Osteocyte (in vitro differentiated cells): ENCODE measurements around the gene MPRIP. TPM values are rescaled to one million over a fixed set of nuclear protein-coding genes. Genes with fewer than 3 reads are reported as not detected.

ENCODE experiments used
- DNase-seq: peaks from one replicate; pipeline ENCODE4 v3.0.0; 2021; ENCODE audit warnings: mixed read lengths; ENCODE audit not compliant: unreplicated experiment; ENCODE audit errors: extremely low spot score
- H3K27ac Mint-ChIP-seq: one replicate; pipeline ENCODE4 v1.8.0; 2021; ENCODE audit warnings: mild to moderate bottlenecking, mixed read lengths; ENCODE audit not compliant: unreplicated experiment
- H3K27me3 Mint-ChIP-seq: one replicate; pipeline ENCODE4 v1.8.0; 2021; ENCODE audit warnings: mixed read lengths; ENCODE audit not compliant: unreplicated experiment
- H3K36me3 Mint-ChIP-seq: one replicate; pipeline ENCODE4 v1.8.0; 2021; ENCODE audit warnings: mixed read lengths; ENCODE audit not compliant: unreplicated experiment
- H3K4me1 Mint-ChIP-seq: one replicate; pipeline ENCODE4 v1.8.0; 2021; ENCODE audit warnings: mixed read lengths; ENCODE audit not compliant: unreplicated experiment
- H3K4me3 Mint-ChIP-seq: one replicate; pipeline ENCODE4 v1.8.0; 2021; ENCODE audit warnings: mild to moderate bottlenecking, moderate library complexity, mixed read lengths; ENCODE audit not compliant: unreplicated experiment
- H3K9me3 Mint-ChIP-seq: one replicate; pipeline ENCODE4 v1.8.0; 2021; ENCODE audit warnings: mixed read lengths; ENCODE audit not compliant: unreplicated experiment
- total RNA-seq: library from RNA; stranded (reverse); gene quantifications from 2 replicates; pipeline ENCODE4 v1.2.1, GENCODE V29; 2021
- TF ChIP-seq, protein P1 (sequence below): fragments of 200-600 bp; sonication (generic); IDR thresholded peaks from 2 replicates; pipeline ENCODE4 v1.5.0; 2021; ENCODE audit warnings: antibody characterized with exemption, mild to moderate bottlenecking, moderate library complexity

The MPRIP gene
- total RNA-seq, 1 donor from 2014 or later = 206 TPM

DNA sequence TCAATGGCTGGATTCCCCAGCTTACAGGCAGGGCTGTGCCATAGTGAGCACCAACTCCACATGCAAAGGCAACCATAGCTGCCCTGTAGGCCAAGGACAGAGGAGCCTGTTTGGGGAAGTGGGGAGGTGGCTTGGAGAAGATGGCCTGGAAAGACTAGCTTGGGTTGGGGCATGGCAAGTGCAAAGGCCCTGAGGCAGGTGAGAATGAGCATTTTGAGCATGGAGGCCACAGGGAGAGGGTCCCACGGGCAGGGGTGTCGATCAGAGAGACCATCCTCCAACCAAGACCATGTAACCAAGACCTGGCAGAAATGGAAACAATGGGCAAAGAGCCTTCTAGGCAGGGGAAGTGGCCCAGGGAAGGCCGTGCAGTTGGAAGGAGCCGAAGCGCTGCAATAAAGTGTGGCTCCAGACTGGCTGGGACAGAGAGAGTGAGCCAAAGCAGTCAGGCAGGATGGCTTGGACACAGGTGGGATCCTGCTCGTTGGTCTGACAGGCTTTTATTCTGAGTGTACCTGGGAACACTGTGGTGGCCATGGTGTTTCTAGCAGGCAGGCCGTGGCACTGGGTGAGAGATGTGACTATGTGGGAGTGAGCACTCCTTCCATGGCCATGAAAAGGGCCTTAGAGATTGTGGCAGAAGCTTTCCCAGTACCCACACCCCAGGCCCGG, 24.8 kb upstream of the MPRIP start:
- Mint-ChIP-seq H3K4me3 (no peak overlapping the region), H3K27me3 (peaks cover 5% of the 10 kb centered on the region), H3K27ac (no peak overlapping the region), H3K4me1 (peaks cover 31% of the 10 kb centered on the region), H3K9me3 (no peaks in the 10 kb centered on the region), H3K36me3 (no peaks in the 10 kb centered on the region)
- DNase-seq = no peak
- TF ChIP-seq, protein P1, sequence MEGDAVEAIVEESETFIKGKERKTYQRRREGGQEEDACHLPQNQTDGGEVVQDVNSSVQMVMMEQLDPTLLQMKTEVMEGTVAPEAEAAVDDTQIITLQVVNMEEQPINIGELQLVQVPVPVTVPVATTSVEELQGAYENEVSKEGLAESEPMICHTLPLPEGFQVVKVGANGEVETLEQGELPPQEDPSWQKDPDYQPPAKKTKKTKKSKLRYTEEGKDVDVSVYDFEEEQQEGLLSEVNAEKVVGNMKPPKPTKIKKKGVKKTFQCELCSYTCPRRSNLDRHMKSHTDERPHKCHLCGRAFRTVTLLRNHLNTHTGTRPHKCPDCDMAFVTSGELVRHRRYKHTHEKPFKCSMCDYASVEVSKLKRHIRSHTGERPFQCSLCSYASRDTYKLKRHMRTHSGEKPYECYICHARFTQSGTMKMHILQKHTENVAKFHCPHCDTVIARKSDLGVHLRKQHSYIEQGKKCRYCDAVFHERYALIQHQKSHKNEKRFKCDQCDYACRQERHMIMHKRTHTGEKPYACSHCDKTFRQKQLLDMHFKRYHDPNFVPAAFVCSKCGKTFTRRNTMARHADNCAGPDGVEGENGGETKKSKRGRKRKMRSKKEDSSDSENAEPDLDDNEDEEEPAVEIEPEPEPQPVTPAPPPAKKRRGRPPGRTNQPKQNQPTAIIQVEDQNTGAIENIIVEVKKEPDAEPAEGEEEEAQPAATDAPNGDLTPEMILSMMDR = no peak

DNA sequence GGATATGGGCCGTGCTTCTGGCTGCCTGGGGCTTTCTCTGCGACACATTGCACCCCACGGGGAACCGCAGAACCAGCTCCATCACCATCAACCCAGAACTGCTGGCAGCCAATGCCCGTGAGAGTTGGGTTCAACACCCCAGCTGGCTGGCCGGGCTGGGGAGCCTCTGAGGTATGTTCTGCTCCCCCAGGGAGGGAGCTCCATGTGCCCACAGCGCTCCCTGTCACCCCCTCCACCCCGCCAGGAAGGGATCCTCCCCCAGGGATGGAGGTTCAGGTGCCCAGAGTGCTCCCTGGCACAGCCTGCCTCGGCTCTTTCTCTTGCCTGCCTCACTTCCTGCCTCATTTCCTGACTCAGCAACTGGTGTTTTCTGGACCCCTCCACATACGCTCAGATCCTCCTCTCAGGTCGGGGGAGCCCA, 24.2 kb upstream of the MPRIP start:
- peaks cover 31% of the 10 kb centered on the region for H3K4me1 Mint-ChIP-seq

DNA sequence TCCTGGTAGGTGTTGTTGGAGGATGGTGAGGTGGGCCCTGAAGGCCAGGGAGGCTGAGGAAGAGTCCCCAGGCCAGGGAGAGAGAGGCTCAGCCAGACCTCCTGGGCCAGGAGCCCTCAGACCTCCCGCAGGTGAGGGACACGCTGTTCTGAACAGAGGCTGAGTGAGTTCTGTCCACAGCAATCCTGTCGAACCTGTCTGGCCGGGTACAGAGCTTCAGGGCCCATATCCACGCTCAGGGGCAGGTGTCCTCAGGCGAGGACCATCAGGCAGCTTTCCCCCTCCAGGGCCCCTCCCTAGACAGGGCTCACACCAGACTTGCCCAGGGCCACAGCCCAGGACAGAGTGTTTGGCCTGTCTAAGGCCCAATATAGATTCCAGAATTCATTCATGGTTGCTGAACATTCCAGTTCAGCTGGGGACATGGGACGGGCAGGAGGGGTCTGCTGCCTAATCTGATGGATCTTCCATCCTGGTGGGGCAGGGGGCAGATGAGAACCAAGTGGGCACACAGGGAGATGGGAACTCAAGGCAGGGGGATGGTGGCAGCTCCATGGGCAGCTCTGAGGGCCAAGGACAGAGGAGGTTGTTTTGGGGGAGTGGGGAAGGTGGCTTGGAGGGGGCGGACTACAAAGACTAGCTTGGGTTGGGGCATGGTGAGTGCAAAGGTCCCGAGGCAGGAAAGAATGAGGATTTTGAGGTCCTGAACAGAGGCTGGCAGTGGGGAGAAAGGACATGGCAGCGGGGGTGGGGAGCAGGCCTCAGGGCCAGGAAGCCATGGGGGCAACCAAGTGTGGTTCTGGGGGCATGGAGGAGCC, 23.4 kb upstream of the MPRIP start:
- H3K27me3 Mint-ChIP-seq = peaks cover 5% of the 10 kb centered on the region
- no peak for DNase-seq
- H3K4me1 Mint-ChIP-seq = peaks cover 31% of the 10 kb centered on the region
- H3K4me3 Mint-ChIP-seq = no peak overlapping the region
- H3K9me3 Mint-ChIP-seq = no peaks in the 10 kb centered on the region
- H3K27ac Mint-ChIP-seq = no peak overlapping the region
- TF ChIP-seq, protein P1 = no peak
- H3K36me3 Mint-ChIP-seq = no peaks in the 10 kb centered on the region

More for the DNA sequence above, 24.2 kb upstream of the MPRIP start:
- peaks cover 5% of the 10 kb centered on the region for H3K27me3 Mint-ChIP-seq
- H3K9me3 Mint-ChIP-seq = no peaks in the 10 kb centered on the region
- no peak overlapping the region for H3K27ac Mint-ChIP-seq
- H3K4me3 Mint-ChIP-seq = no peak overlapping the region
- no peak for DNase-seq
- no peaks in the 10 kb centered on the region for H3K36me3 Mint-ChIP-seq
- TF ChIP-seq, protein P1 = no peak

DNA sequence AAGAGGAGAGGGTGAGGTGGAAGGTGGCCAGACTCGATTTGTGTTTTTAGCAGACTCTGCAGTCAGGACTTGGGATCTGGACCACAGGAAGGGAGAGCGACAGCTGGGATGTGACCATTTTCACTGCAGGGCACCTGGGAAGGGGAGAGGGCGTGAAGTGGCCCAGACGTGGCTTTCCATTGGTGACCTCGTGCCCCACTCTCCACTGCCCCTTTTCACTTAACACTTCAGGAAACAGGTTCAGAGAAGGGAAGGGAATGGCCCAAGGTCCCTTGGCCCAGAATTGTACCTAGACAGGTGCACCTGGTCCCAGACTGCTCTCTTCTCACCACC, 22.9 kb upstream of the MPRIP start:
- H3K9me3 Mint-ChIP-seq = no peaks in the 10 kb centered on the region
- H3K4me1 Mint-ChIP-seq = peaks cover 31% of the 10 kb centered on the region
- DNase-seq = no peak
- H3K4me3 Mint-ChIP-seq = no peak overlapping the region
- H3K36me3 Mint-ChIP-seq = no peaks in the 10 kb centered on the region
- H3K27me3 Mint-ChIP-seq = peaks cover 5% of the 10 kb centered on the region
- TF ChIP-seq, protein P1 = no peak
- H3K27ac Mint-ChIP-seq = no peak overlapping the region

DNA sequence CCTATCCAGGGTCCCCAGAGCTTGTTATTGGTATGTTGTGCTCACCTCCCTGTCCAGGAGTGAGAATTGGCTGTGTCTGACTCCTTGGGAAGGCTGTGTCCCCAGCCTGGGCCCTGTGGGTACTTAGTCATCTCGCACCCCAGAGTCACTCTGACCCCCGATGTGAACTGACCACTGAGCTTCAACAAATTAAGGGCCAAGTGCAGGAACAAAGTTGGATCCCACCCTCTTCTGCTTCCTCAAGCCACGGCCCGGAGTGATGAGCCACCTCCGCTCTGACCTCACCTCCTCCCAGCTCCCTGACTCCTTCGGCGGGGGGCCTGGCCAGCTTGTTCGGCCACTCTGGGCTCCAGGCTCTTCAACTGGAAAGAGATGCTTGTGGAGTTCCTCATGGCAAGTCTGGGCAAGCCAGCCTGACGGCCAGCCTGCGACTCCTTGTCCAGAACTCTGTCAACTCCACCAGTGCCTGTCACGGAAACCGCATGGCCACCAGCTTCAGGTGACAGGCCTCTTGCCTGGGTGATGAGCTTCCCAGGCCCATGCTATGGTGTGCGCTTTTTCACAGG, 22.3 kb upstream of the MPRIP start:
- H3K36me3 Mint-ChIP-seq = no peaks in the 10 kb centered on the region
- DNase-seq = no peak
- no peak overlapping the region for H3K4me3 Mint-ChIP-seq
- peak overlapping the region; percentile 23 for H3K27ac Mint-ChIP-seq
- no peaks in the 10 kb centered on the region for H3K9me3 Mint-ChIP-seq
- H3K4me1 Mint-ChIP-seq = peaks cover 31% of the 10 kb centered on the region
- peaks cover 2% of the 10 kb centered on the region for H3K27me3 Mint-ChIP-seq
- TF ChIP-seq, protein P1 = no peak
